ENCODE measurements around the gene FAM234A.
A peak's percentile ranks its signal among the peaks of the same experiment; 100 is the strongest.

Gene FAM234A

DNA sequence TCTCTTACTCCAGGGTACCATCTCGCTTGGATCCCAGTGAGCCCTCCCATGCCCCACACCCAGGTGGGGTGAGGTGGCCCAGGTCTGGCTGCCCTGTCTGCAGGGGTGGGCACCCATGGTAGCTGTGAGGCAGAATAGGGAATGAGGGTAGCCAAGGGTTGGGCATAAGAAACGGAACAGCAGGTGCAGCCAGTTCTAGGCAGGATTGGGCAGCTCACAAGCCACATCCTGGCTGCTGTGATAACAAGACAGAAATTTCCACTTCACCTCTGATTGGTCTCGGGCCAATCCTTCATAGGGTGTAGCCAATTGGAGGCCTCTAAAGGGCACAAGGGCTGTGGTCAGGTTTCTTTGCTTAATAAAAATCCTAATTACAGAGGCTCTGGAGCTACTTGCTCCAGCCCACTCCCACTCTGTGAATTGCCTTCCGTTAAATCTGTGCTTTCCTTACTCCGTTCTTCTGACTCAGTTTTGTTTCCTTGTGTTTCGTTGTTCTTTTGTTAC lies 44.3 kb downstream of the FAM234A start:
- DNase-seq, result peak; percentile 37
- H3K4me1 ChIP-seq (ENCODE audit: control insufficient read depth, insufficient read depth, low read depth, low read length), result peaks cover 22% of the 10 kb centered on the region
- no peak overlapping the region for H2BK120ac ChIP-seq (ENCODE audit: low read depth, low read length)
- H3K9ac ChIP-seq (ENCODE audit: low read length), result no peak overlapping the region
- H3K9me3 ChIP-seq (ENCODE audit: control insufficient read depth, low read length), result no peaks in the 10 kb centered on the region
- peak overlapping the region in 1 of 2 experiments; percentile 18 for H3K4me3 ChIP-seq (ENCODE audit: insufficient read depth in 1 of 2, low read depth in 1 of 2, low read length in 2 of 2)
- no peak overlapping the region for H2AK5ac ChIP-seq (ENCODE audit: low read length, severe bottlenecking)
- H2BK12ac ChIP-seq (ENCODE audit: low read length in 2 of 2), result no peak overlapping the region
- no peaks in the 10 kb centered on the region for H3K36me3 ChIP-seq (ENCODE audit: control insufficient read depth in 1 of 2, insufficient read depth in 2 of 2, low read depth in 1 of 2, low read length in 2 of 2)
- H3K14ac ChIP-seq (ENCODE audit: low read length in 2 of 2), result no peak overlapping the region
- WGBS, result 73% methylated on average over 6 of the region's 6 CpGs
- H4K91ac ChIP-seq (ENCODE audit: low read length), result peak overlapping the region; percentile 21
- no peak overlapping the region for H3K4me2 ChIP-seq (ENCODE audit: low read length, poor library complexity, severe bottlenecking)
- no peaks in the 10 kb centered on the region for H3K79me1 ChIP-seq (replicated peaks; ENCODE audit: low read length, poor library complexity, severe bottlenecking)
- H3K27ac ChIP-seq (ENCODE audit: low read length, poor library complexity, severe bottlenecking), result no peak overlapping the region
- no peak overlapping the region for H3K4ac ChIP-seq (ENCODE audit: low read depth in 1 of 2, low read length in 2 of 2)
- no peak overlapping the region for H3K18ac ChIP-seq (ENCODE audit: low read depth in 1 of 2, low read length in 2 of 2)
- H4K8ac ChIP-seq (ENCODE audit: low read length), result no peak overlapping the region
- no peak overlapping the region for H2BK15ac ChIP-seq (ENCODE audit: low read depth, poor library complexity, severe bottlenecking)
- H3K27me3 ChIP-seq (ENCODE audit: control insufficient read depth in 1 of 2, insufficient read depth in 1 of 2, low read length in 2 of 2), result peaks cover 47 to 51% of the 10 kb centered on the region in 2 experiments
- no peak overlapping the region for H2AFZ ChIP-seq (ENCODE audit: low read depth, low read length)
- H3K23ac ChIP-seq (ENCODE audit: low read length in 2 of 2), result no peak overlapping the region
- no peak overlapping the region for H2BK5ac ChIP-seq (ENCODE audit: low read depth, low read length, poor library complexity, severe bottlenecking)

DNA sequence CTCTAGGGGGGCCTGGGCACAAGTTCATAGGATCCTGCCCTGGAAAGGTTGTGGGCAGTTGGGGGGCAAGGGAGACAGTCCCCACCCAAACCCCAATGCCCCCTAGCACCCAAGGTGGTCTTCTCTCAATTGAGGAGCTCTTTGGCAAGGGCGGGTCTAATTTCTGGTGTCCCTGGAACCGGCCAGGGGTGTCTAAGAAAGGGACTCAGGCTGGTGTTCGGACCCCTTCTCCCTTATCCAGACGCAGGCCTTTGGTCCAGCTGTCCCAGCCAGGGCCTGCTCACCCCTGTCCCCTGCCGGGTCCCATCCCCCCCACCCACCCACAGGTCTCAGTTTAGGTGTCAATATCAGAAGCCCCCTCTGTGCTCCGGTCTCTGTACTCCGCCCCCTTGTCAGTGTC lies 44.9 kb downstream of the FAM234A start:
- Histone ChIP-seq H3K23ac (ENCODE audit: low read length in 2 of 2) (no peak overlapping the region), H3K4ac (ENCODE audit: low read depth in 1 of 2, low read length in 2 of 2) (no peak overlapping the region), H4K8ac (ENCODE audit: low read length) (no peak overlapping the region), H2BK15ac (ENCODE audit: low read depth, poor library complexity, severe bottlenecking) (no peak overlapping the region), H3K14ac (ENCODE audit: low read length in 2 of 2) (no peak overlapping the region), H3K27ac (ENCODE audit: low read length, poor library complexity, severe bottlenecking) (no peak overlapping the region), H3K4me1 (ENCODE audit: control insufficient read depth, insufficient read depth, low read depth, low read length) (peaks cover 22% of the 10 kb centered on the region), H2AFZ (ENCODE audit: low read depth, low read length) (no peak overlapping the region), H2BK120ac (ENCODE audit: low read depth, low read length) (no peak overlapping the region), H3K27me3 (ENCODE audit: control insufficient read depth in 1 of 2, insufficient read depth in 1 of 2, low read length in 2 of 2) (peaks cover 41 to 45% of the 10 kb centered on the region in 2 experiments), H2BK5ac (ENCODE audit: low read depth, low read length, poor library complexity, severe bottlenecking) (no peak overlapping the region), H3K9me3 (ENCODE audit: control insufficient read depth, low read length) (no peaks in the 10 kb centered on the region), H3K18ac (ENCODE audit: low read depth in 1 of 2, low read length in 2 of 2) (no peak overlapping the region), H3K4me2 (ENCODE audit: low read length, poor library complexity, severe bottlenecking) (no peak overlapping the region), H3K36me3 (ENCODE audit: control insufficient read depth in 1 of 2, insufficient read depth in 2 of 2, low read depth in 1 of 2, low read length in 2 of 2) (peaks cover 0 to 6% of the 10 kb centered on the region in 2 experiments), H3K79me1 (replicated peaks; ENCODE audit: low read length, poor library complexity, severe bottlenecking) (no peaks in the 10 kb centered on the region), H3K9ac (ENCODE audit: low read length) (no peak overlapping the region), H2BK12ac (ENCODE audit: low read length in 2 of 2) (no peak overlapping the region), H4K91ac (ENCODE audit: low read length) (no peak overlapping the region), H2AK5ac (ENCODE audit: low read length, severe bottlenecking) (no peak overlapping the region), H3K4me3 (ENCODE audit: insufficient read depth in 1 of 2, low read depth in 1 of 2, low read length in 2 of 2) (no peak overlapping the region)
- no peak for DNase-seq
- 80% methylated on average over 7 of the region's 7 CpGs for WGBS

DNA sequence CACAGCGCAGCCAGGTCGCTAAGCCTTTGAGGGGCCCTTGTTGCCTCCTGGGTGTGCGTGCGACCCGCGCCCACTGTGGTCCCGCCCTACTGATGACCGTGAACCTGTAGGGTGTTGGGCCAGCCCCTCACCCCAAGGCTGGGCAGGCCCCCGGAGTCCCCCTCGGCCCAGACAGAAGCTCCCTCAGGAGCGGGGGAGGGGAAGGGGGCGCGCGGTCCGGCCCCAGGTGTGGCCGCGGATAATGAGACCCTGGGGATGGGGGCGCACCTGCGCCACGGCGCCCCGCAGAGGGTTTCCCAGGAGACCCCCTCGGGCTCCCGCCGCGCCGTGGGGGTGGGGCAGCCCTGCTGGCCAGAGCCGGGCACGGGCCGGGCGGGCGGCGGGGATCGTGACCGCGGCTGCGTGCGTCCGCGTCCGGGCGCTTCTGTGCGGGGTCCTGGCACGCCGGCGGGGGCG lies 45.4 kb downstream of the FAM234A start:
- Histone ChIP-seq H4K91ac (ENCODE audit: low read length) (no peak overlapping the region), H3K9ac (ENCODE audit: low read length) (no peak overlapping the region), H3K4me3 (ENCODE audit: insufficient read depth in 1 of 2, low read depth in 1 of 2, low read length in 2 of 2) (no peak overlapping the region), H2BK15ac (ENCODE audit: low read depth, poor library complexity, severe bottlenecking) (peak overlapping the region; percentile 90), H2AFZ (ENCODE audit: low read depth, low read length) (no peak overlapping the region), H3K4me2 (ENCODE audit: low read length, poor library complexity, severe bottlenecking) (peak overlapping the region; percentile 55), H3K14ac (ENCODE audit: low read length in 2 of 2) (no peak overlapping the region), H2BK120ac (ENCODE audit: low read depth, low read length) (no peak overlapping the region), H2AK5ac (ENCODE audit: low read length, severe bottlenecking) (no peak overlapping the region), H3K27me3 (ENCODE audit: control insufficient read depth in 1 of 2, insufficient read depth in 1 of 2, low read length in 2 of 2) (peaks cover 36 to 40% of the 10 kb centered on the region in 2 experiments), H3K27ac (ENCODE audit: low read length, poor library complexity, severe bottlenecking) (no peak overlapping the region), H3K36me3 (ENCODE audit: control insufficient read depth in 1 of 2, insufficient read depth in 2 of 2, low read depth in 1 of 2, low read length in 2 of 2) (peaks cover 0 to 9% of the 10 kb centered on the region in 2 experiments), H2BK5ac (ENCODE audit: low read depth, low read length, poor library complexity, severe bottlenecking) (no peak overlapping the region), H3K23ac (ENCODE audit: low read length in 2 of 2) (peak overlapping the region in 1 of 2 experiments; percentile 29), H4K8ac (ENCODE audit: low read length) (no peak overlapping the region), H3K79me1 (replicated peaks; ENCODE audit: low read length, poor library complexity, severe bottlenecking) (no peaks in the 10 kb centered on the region), H2BK12ac (ENCODE audit: low read length in 2 of 2) (no peak overlapping the region), H3K18ac (ENCODE audit: low read depth in 1 of 2, low read length in 2 of 2) (no peak overlapping the region), H3K9me3 (ENCODE audit: control insufficient read depth, low read length) (no peaks in the 10 kb centered on the region), H3K4ac (ENCODE audit: low read depth in 1 of 2, low read length in 2 of 2) (no peak overlapping the region), H3K4me1 (ENCODE audit: control insufficient read depth, insufficient read depth, low read depth, low read length) (peaks cover 19% of the 10 kb centered on the region)
- no peak for DNase-seq
- WGBS, result 14% methylated on average over 28 of the region's 47 CpGs

DNA sequence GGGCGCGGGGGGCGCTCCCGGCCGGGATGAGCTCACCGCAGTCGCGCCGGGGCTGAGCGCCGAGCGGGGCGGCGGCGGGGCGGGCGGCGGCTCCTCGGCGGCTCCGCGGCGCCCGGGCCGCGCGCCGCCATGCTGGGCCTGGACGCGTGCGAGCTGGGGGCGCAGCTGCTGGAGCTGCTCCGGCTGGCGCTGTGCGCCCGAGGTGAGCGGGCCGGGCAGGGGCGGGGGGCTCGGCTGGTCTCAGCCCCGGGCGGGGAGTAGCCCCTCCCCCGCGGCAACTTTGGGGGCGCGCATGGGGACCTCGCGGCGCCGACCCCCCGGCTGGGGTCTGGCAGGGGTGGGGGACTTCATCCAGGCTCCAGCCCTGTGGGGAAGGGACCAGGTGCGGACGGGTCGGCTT lies 45.9 kb downstream of the FAM234A start, which contains the start of gene ARHGDIG:
TSS of gene ARHGDIG (plus strand) at position 40 of the 400 bp plus-strand sequence. CDS start at position 130, 90 bp downstream.
- H2BK5ac ChIP-seq (ENCODE audit: low read depth, low read length, poor library complexity, severe bottlenecking), result no peak within 1 kb of the TSS
- no peak within 1 kb of the TSS for H2AFZ ChIP-seq (ENCODE audit: low read depth, low read length)
- peak within 1 kb of the TSS in 1 of 2 experiments; percentile 47 for H3K4me3 ChIP-seq (ENCODE audit: insufficient read depth in 1 of 2, low read depth in 1 of 2, low read length in 2 of 2)
- no peak within 1 kb of the TSS for H3K9ac ChIP-seq (ENCODE audit: low read length)
- H3K14ac ChIP-seq (ENCODE audit: low read length in 2 of 2), result no peak within 1 kb of the TSS
- peak within 1 kb of the TSS; percentile 64 for H4K8ac ChIP-seq (ENCODE audit: low read length)
- no peak within 1 kb of the TSS for H2BK120ac ChIP-seq (ENCODE audit: low read depth, low read length)
- H3K27ac ChIP-seq (ENCODE audit: low read length, poor library complexity, severe bottlenecking), result no peak within 1 kb of the TSS
- no peak for DNase-seq
- no peak within 1 kb of the TSS for H3K4ac ChIP-seq (ENCODE audit: low read depth in 1 of 2, low read length in 2 of 2)
- peaks cover 33 to 37% of the 10 kb centered on the region in 2 experiments for H3K27me3 ChIP-seq (ENCODE audit: control insufficient read depth in 1 of 2, insufficient read depth in 1 of 2, low read length in 2 of 2)
- H3K4me2 ChIP-seq (ENCODE audit: low read length, poor library complexity, severe bottlenecking), result peak within 1 kb of the TSS; percentile 71
- no peak within 1 kb of the TSS for H3K18ac ChIP-seq (ENCODE audit: low read depth in 1 of 2, low read length in 2 of 2)
- H3K79me1 ChIP-seq (replicated peaks; ENCODE audit: low read length, poor library complexity, severe bottlenecking), result no peaks in the 10 kb centered on the region
- H2AK5ac ChIP-seq (ENCODE audit: low read length, severe bottlenecking), result no peak within 1 kb of the TSS
- WGBS, result 1% methylated on average over 10 of the region's 54 CpGs
- H2BK15ac ChIP-seq (ENCODE audit: low read depth, poor library complexity, severe bottlenecking), result peak within 1 kb of the TSS; percentile 90
- H4K91ac ChIP-seq (ENCODE audit: low read length), result no peak within 1 kb of the TSS
- H3K36me3 ChIP-seq (ENCODE audit: control insufficient read depth in 1 of 2, insufficient read depth in 2 of 2, low read depth in 1 of 2, low read length in 2 of 2), result peaks cover 0 to 13% of the 10 kb centered on the region in 2 experiments
- peaks cover 19% of the 10 kb centered on the region for H3K4me1 ChIP-seq (ENCODE audit: control insufficient read depth, insufficient read depth, low read depth, low read length)
- peak within 1 kb of the TSS in 1 of 2 experiments; percentile 29 for H3K23ac ChIP-seq (ENCODE audit: low read length in 2 of 2)
- no peaks in the 10 kb centered on the region for H3K9me3 ChIP-seq (ENCODE audit: control insufficient read depth, low read length)
- no peak within 1 kb of the TSS for H2BK12ac ChIP-seq (ENCODE audit: low read length in 2 of 2)
